ENCODE data around the gene DNM3. TPM values are rescaled to one million over a fixed set of nuclear protein-coding genes. Genes with fewer than 3 reads are reported as not detected.

Gene DNM3
- total RNA-seq, 1 experiment from 2014 or later: 2.7 TPM

GRCh38 chr1:172298911-172299310, 457.6 kb downstream of the DNM3 start:
- Histone ChIP-seq H3K79me1 (ENCODE audit: insufficient read depth, low read depth, low read length, poor library complexity, severe bottlenecking) (no peaks in the 10 kb centered on the region), H2BK20ac (ENCODE audit: low read depth, low read length, poor library complexity, severe bottlenecking) (no peak overlapping the region), H3K27ac (ENCODE audit: insufficient read length, low read depth, low read length) (no peak overlapping the region), H3K23ac (ENCODE audit: insufficient read length, low read depth, low read length) (no peak overlapping the region), H3K14ac (ENCODE audit: insufficient read depth, low read length) (no peak overlapping the region), H3K4me2 (ENCODE audit: insufficient read depth, insufficient read length, low read length) (no peak overlapping the region), H4K20me1 (ENCODE audit: control insufficient read depth, insufficient read depth, insufficient read length) (no peaks in the 10 kb centered on the region), H4K5ac (ENCODE audit: insufficient read length, low read depth, low read length) (no peak overlapping the region), H2BK15ac (ENCODE audit: low read depth, low read length) (no peak overlapping the region), H2AK5ac (ENCODE audit: insufficient read length, low read length) (no peak overlapping the region), H3K9me3 (ENCODE audit: control insufficient read depth, low read depth, low read length) (no peaks in the 10 kb centered on the region), H2BK5ac (ENCODE audit: insufficient read length, low read length) (no peak overlapping the region), H3K23me2 (ENCODE audit: insufficient read length, low read depth, low read length, poor library complexity, severe bottlenecking) (no peaks in the 10 kb centered on the region), H3K79me2 (ENCODE audit: insufficient read depth, low read length) (no peaks in the 10 kb centered on the region), H3K4ac (ENCODE audit: low read depth, low read length) (no peak overlapping the region), H2AFZ (ENCODE audit: low read length) (no peak overlapping the region), H3K27me3 (ENCODE audit: insufficient read depth, low read length) (no peaks in the 10 kb centered on the region), H3T11ph (ENCODE audit: low read length) (no peak overlapping the region), H4K8ac (replicated peaks; ENCODE audit: insufficient read length, low read depth, low read length) (no peak overlapping the region), H3K18ac (ENCODE audit: insufficient read length, low read depth, low read length) (no peak overlapping the region), H2BK120ac (ENCODE audit: low read depth, low read length, poor library complexity, severe bottlenecking) (no peak overlapping the region), H3K56ac (ENCODE audit: insufficient read length, low read depth, low read length) (no peak overlapping the region), H3K4me1 (ENCODE audit: insufficient read depth, low read length) (no peaks in the 10 kb centered on the region), H2BK12ac (ENCODE audit: insufficient read length, low read depth, low read length) (no peak overlapping the region), H4K91ac (ENCODE audit: insufficient read length, low read depth, low read length) (no peak overlapping the region), H3K9ac (ENCODE audit: extremely low read depth, insufficient read length, low read length) (no peak overlapping the region)
- no CpG with 5 or more reads among the region's 2 CpGs for WGBS (ENCODE audit: extremely low coverage, insufficient read length, low lambda C conversion rate)
- Mint-ChIP-seq H3K9me3 (peaks cover 24 to 26% of the 10 kb centered on the region in 2 experiments), H3K27me3 (ENCODE audit: low read depth) (0 out of 2 replicates have a peak, but pooled peaks cover 1% of the 10 kb centered on the region), H3K4me1 (no peaks in the 10 kb centered on the region), H3K27ac (no peak overlapping the region), H3K4me3 (no peak overlapping the region), H3K36me3 (ENCODE audit: insufficient read depth in 1 of 3, low read depth in 3 of 3) (peaks cover 5 to 22% (median 19%) of the 10 kb centered on the region in 3 experiments)
- DNase-seq: no peak
- no peak for TF ChIP-seq CTCF (conservative IDR thresholded peaks at IDR 0.05)
